GM12878 (cell line): ENCODE measurements around the gene UBE2D4. TPM values are rescaled to one million over a fixed set of nuclear protein-coding genes. Genes with fewer than 3 reads are reported as not detected.

Experiments used
- ATAC-seq: fragments of 200-7000 bp; cut with Tn5 transposase; 3 replicates; pipeline ENCODE4 v1.9.1; 2020; ENCODE audit warnings: mild to moderate bottlenecking, moderate library complexity
- BruUV-seq: library from RNA; stranded (reverse); fragments of 400-500 nt; replicated peaks from 2 replicates; lab custom pipeline; 2021; lab: Mats Ljungman, UMichigan
- CTCF ChIA-PET: fragments of 300-600 bp; sonication (Branson Sonifier 250); formaldehyde crosslinking; extraction: SDS; loops from one replicate; lab custom pipeline; 2021; ENCODE audit warnings: inconsistent platforms; lab: Yijun Ruan, JAX
- POLR2A ChIA-PET: fragments of 350-600 bp; formaldehyde crosslinking; extraction: SDS; loops from one replicate; lab custom pipeline; 2021; ENCODE audit warnings: inconsistent platforms; lab: Charles Lee
- RAD21 ChIA-PET: fragments of 300-600 bp; sonication (Branson Sonifier 250); formaldehyde crosslinking; loops from one replicate; lab custom pipeline; 2023; ENCODE audit warnings: antibody characterized with exemption; ENCODE audit not compliant: unreplicated experiment; lab: Charles Lee
- SMC1A ChIA-PET: fragments of 300-600 bp; sonication (Branson Sonifier 250); formaldehyde crosslinking; loops from one replicate; lab custom pipeline; 2023; ENCODE audit not compliant: unreplicated experiment, uncharacterized antibody; lab: Charles Lee
- DNase-seq: peaks from one replicate; pipeline ENCODE4 v3.0.0-alpha.2; 2011; ENCODE audit warnings: low read depth, low spot score
- FAIRE-seq: peaks from 3 replicates; lab custom pipeline; 2011; peaks lifted over from hg19 to GRCh38; lab: Jason Lieb, UNC
- H2AFZ ChIP-seq: 2 replicates; pipeline ENCODE4 v1.6.0; 2011; ENCODE audit warnings: low read depth, low read length, control low read depth; ENCODE audit not compliant: control insufficient read depth
- H3K27ac ChIP-seq: 2 replicates; pipeline ENCODE4 v1.5.1; 2011; ENCODE audit warnings: control low read depth; ENCODE audit not compliant: control insufficient read depth, insufficient read depth
- H3K27me3 ChIP-seq, 2 experiments: replicated peaks in 1 of 2; 2 replicates each; pipeline versions ENCODE4 v1.6.0 to v1.6.1; 2011; ENCODE audit warnings: low read length in 1 of 2; ENCODE audit not compliant: control insufficient read depth in 2 of 2, insufficient read depth in 2 of 2
- H3K36me3 ChIP-seq, 2 experiments: 2 replicates each; pipeline ENCODE4 v1.5.1; 2011; ENCODE audit warnings: low read length in 1 of 2; ENCODE audit not compliant: control insufficient read depth in 2 of 2, insufficient read depth in 2 of 2
- H3K4me1 ChIP-seq: 2 replicates; pipeline ENCODE4 v1.6.1; 2011; ENCODE audit warnings: mild to moderate bottlenecking, low read length, moderate library complexity, mixed read lengths; ENCODE audit not compliant: control insufficient read depth, insufficient read depth
- H3K4me2 ChIP-seq: 2 replicates; pipeline ENCODE4 v1.6.0; 2011; ENCODE audit warnings: control low read depth; ENCODE audit not compliant: control insufficient read depth, insufficient read depth
- H3K4me3 ChIP-seq: fragments of 200-600 bp; sonication (generic); 2 replicates; pipeline ENCODE4 v1.5.1; 2016
- H3K79me2 ChIP-seq: 2 replicates; pipeline ENCODE4 v1.6.0; 2011; ENCODE audit warnings: low read length; ENCODE audit not compliant: control insufficient read depth, insufficient read depth
- H3K9ac ChIP-seq: 2 replicates; pipeline ENCODE4 v1.8.0; 2011; ENCODE audit warnings: low read length, control low read depth, mixed read lengths; ENCODE audit not compliant: control insufficient read depth, insufficient read depth
- H3K9me3 ChIP-seq: replicated peaks from 3 replicates; pipeline ENCODE4 v1.5.1; 2011; ENCODE audit warnings: mild to moderate bottlenecking, low read length; ENCODE audit not compliant: control insufficient read depth, insufficient read depth
- H4K20me1 ChIP-seq: 2 replicates; pipeline ENCODE4 v1.6.0; 2011; ENCODE audit not compliant: control insufficient read depth, insufficient read depth
- BCL3 ChIP-seq: IDR thresholded peaks from 2 replicates; pipeline ENCODE4 v1.6.1; 2011; ENCODE audit warnings: borderline replicate concordance, low read depth, mild to moderate bottlenecking, moderate library complexity, low read length; ENCODE audit not compliant: insufficient read depth, poor library complexity, severe bottlenecking
- BCLAF1 ChIP-seq: fragments of 450-650 bp; IDR thresholded peaks from 2 replicates; pipeline ENCODE4 v1.6.1; 2017; ENCODE audit warnings: antibody characterized with exemption, mild to moderate bottlenecking, moderate library complexity
- CHD4 ChIP-seq: fragments of 200-600 bp; sonication (generic); IDR thresholded peaks from 2 replicates; pipeline ENCODE4 v1.6.1; 2016; ENCODE audit warnings: mild to moderate bottlenecking
- E2F4 ChIP-seq: IDR thresholded peaks from 2 replicates; pipeline ENCODE4 v1.6.1; 2012; ENCODE audit warnings: low read depth, low read length, improper control_type of control experiment
- MYC ChIP-seq: IDR thresholded peaks from 2 replicates; pipeline ENCODE4 v1.6.1; 2011; ENCODE audit warnings: mild to moderate bottlenecking, low read length, moderate library complexity, inconsistent platforms; ENCODE audit not compliant: insufficient read depth, insufficient replicate concordance, insufficient read length, severe bottlenecking
- NR2C2 ChIP-seq: IDR thresholded peaks from 2 replicates; pipeline ENCODE4 v1.6.1; 2011; ENCODE audit warnings: borderline replicate concordance, low read depth; ENCODE audit not compliant: control insufficient read depth, insufficient read length
- PML ChIP-seq: IDR thresholded peaks from 2 replicates; pipeline ENCODE4 v1.6.1; 2012; ENCODE audit warnings: low read length, inconsistent platforms
- SIN3A ChIP-seq: IDR thresholded peaks from 2 replicates; pipeline ENCODE4 v1.6.1; 2012; ENCODE audit warnings: low read depth, low read length, improper control_type of control experiment
- SKIL ChIP-seq: fragments of 450-650 bp; IDR thresholded peaks from 2 replicates; pipeline ENCODE4 v1.6.1; 2017; ENCODE audit warnings: mild to moderate bottlenecking, low read depth, inconsistent platforms; ENCODE audit not compliant: poor library complexity, severe bottlenecking
- TCF3 ChIP-seq: IDR thresholded peaks from 2 replicates; pipeline ENCODE4 v1.6.1; 2012; ENCODE audit warnings: low read depth, mild to moderate bottlenecking, low read length, borderline replicate concordance; ENCODE audit not compliant: insufficient read depth
- WRNIP1 ChIP-seq: IDR thresholded peaks from 2 replicates; pipeline ENCODE4 v1.6.1; 2011; ENCODE audit warnings: low read depth, low read length, improper control_type of control experiment, borderline replicate concordance
- WGBS: methylation state at CpG from one replicate; pipeline ENCODE4 v1.1.6; 2016; ENCODE audit warnings: low lambda C conversion rate; ENCODE audit not compliant: insufficient replicate concordance, insufficient coverage; ENCODE audit errors: missing lambda C conversion rate; 5-methylcytosine and 5-hydroxymethylcytosine counted together
- in situ Hi-C: fragments of 300-500 bp; cut with MboI; formaldehyde crosslinking; loops from 9 replicates; pipeline ENCODE4 v1.14.3; 2018; ENCODE audit warnings: mixed read lengths
- intact Hi-C: fragments of 100-400 bp; cut with micrococcal nuclease; formaldehyde crosslinking; loops from one replicate; pipeline ENCODE4 v1.14.2; 2022; ENCODE audit not compliant: unreplicated experiment
- polyA plus RNA-seq, 11 experiments: library from polyadenylated mRNA; depleted of rRNA in 4 of 11; unstranded in 6 of 11; stranded (reverse) in 5 of 11; fragments of >200 nt; fragmentation: Nextera tagmentation in 4 of 11; fragmentation: Illumina TruSeq in 1 of 11; extraction: Ambion mirVana in 4 of 11; extraction: Trizol in 1 of 11; gene quantifications; 1 replicate in 1 of 11; 2 replicates in 10 of 11; pipeline versions ENCODE4 v1.2.1 to v1.2.3, GENCODE V29; 2011 to 2016; ENCODE audit warnings: inconsistent platforms in 2 of 11, missing spikeins in 2 of 11, low read depth in 1 of 11
- total RNA-seq, 4 experiments: library from RNA; depleted of rRNA in 3 of 4; stranded (reverse); fragments of >200 nt in 3 of 4; fragmentation: Illumina TruSeq in 1 of 4; extraction: Trizol in 1 of 4; gene quantifications; 2 replicates each; pipeline versions ENCODE4 v1.2.1 to v1.2.3, GENCODE V29; 2013 to 2021
- TF ChIP-seq, protein P1 (sequence below): fragments of 450-650 bp; conservative IDR thresholded peaks from 2 replicates; pipeline ENCODE4 v1.6.1; 2017; ENCODE audit warnings: mild to moderate bottlenecking, moderate library complexity

UBE2D4 gene
- total and polyA plus RNA-seq, 10 of the 15 experiments (the other 5 are each of a cell fraction or from before 2014, with no cell fraction given): 3.5 to 16.6 (median 10.3) TPM

GRCh38 chr7:43906331-43907010, 19.8 kb upstream of the UBE2D4 start, which contains the start of gene URGCP:
URGCP (minus strand) TSS chr7:43906596; CDS start chr7:43906575, 21 bp downstream.
- H3K27ac ChIP-seq: peak within 1 kb of the TSS; percentile 52
- SMC1A ChIA-PET: no interaction called here
- no peak for TF ChIP-seq CHD4
- TF ChIP-seq SKIL: no peak
- TF ChIP-seq WRNIP1: no peak
- no peak for TF ChIP-seq NR2C2
- TF ChIP-seq TCF3: no peak
- no peak for TF ChIP-seq E2F4
- TF ChIP-seq PML: no peak
- TF ChIP-seq BCLAF1: no peak
- no peak for TF ChIP-seq MYC
- TF ChIP-seq BCL3: no peak
- TF ChIP-seq, protein P1, sequence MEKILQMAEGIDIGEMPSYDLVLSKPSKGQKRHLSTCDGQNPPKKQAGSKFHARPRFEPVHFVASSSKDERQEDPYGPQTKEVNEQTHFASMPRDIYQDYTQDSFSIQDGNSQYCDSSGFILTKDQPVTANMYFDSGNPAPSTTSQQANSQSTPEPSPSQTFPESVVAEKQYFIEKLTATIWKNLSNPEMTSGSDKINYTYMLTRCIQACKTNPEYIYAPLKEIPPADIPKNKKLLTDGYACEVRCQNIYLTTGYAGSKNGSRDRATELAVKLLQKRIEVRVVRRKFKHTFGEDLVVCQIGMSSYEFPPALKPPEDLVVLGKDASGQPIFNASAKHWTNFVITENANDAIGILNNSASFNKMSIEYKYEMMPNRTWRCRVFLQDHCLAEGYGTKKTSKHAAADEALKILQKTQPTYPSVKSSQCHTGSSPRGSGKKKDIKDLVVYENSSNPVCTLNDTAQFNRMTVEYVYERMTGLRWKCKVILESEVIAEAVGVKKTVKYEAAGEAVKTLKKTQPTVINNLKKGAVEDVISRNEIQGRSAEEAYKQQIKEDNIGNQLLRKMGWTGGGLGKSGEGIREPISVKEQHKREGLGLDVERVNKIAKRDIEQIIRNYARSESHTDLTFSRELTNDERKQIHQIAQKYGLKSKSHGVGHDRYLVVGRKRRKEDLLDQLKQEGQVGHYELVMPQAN: peak; percentile 21; the same call in 1 of the 2 replicates
- TF ChIP-seq SIN3A: no peak

More at GRCh38 chr7:43906331-43907010, 19.8 kb upstream of the UBE2D4 start, which contains the start of gene URGCP:
- H4K20me1 ChIP-seq: no peaks in the 10 kb centered on the region
- in situ Hi-C loops (no loop called here), intact Hi-C loops (no loop called here)
- no peak for DNase-seq
- H3K4me3 ChIP-seq: peak within 1 kb of the TSS; percentile 66
- ChIA-PET RAD21 (interaction anchor here (0.9 kb wide), 1 partner anchor 207 kb away, joined by 3 read pairs; no protein-coding TSS in a partner anchor), POLR2A (no interaction called here), CTCF (interaction anchor here (0.8 to 1.1 kb wide), 2 partner anchors 10 to 20 kb away, joined by 3 read pairs; partner anchors contain the start of gene UBE2D4)
- peaks cover 14% of the 10 kb centered on the region for H3K4me1 ChIP-seq
- no peak for FAIRE-seq
- WGBS: 3% methylated on average over 47 of the region's 73 CpGs
- ATAC-seq: peak; percentile 90
- peak within 1 kb of the TSS; percentile 73 for H3K9ac ChIP-seq
- H3K79me2 ChIP-seq: peaks cover 24% of the 10 kb centered on the region
- peak within 1 kb of the TSS; percentile 85 for H2AFZ ChIP-seq
- BruUV-seq: no TSS peak
- no peaks in the 10 kb centered on the region for H3K9me3 ChIP-seq
- H3K4me2 ChIP-seq: peak within 1 kb of the TSS; percentile 92
- H3K36me3 ChIP-seq: no peaks in the 10 kb centered on the region
- H3K27me3 ChIP-seq: no peaks in the 10 kb centered on the region
